A673 (cell line): ENCODE data around the gene ADAMTS2. TPM values are rescaled to one million over a fixed set of nuclear protein-coding genes. Genes with fewer than 3 reads are reported as not detected.
A peak's percentile ranks its signal among the peaks of the same experiment; 100 is the strongest.

Experiments
- BruUV-seq: library from RNA; stranded (reverse); fragments of 400-500 nt; replicated peaks from 2 replicates; lab custom pipeline; 2021; lab: Mats Ljungman, UMichigan
- CTCF ChIA-PET: fragments of 300-600 bp; sonication (Branson Sonifier 250); formaldehyde crosslinking; loops from one replicate; lab custom pipeline; 2022; ENCODE audit warnings: antibody characterized with exemption; lab: Charles Lee
- POLR2A ChIA-PET: fragments of 300-600 bp; sonication (Branson Sonifier 250); formaldehyde crosslinking; loops from one replicate; lab custom pipeline; 2022; ENCODE audit warnings: antibody characterized with exemption; ENCODE audit not compliant: low non-redundant PET; lab: Charles Lee
- DNase-seq: peaks from one replicate; pipeline ENCODE4 v3.0.0-alpha.2; 2015; ENCODE audit warnings: low spot score
- H3K27ac ChIP-seq: fragments of 200-600 bp; sonication (generic); 2 replicates; pipeline ENCODE4 v1.5.1; 2016; ENCODE audit warnings: mixed run types, low read depth, mild to moderate bottlenecking, mixed read lengths, antibody characterized with exemption, low read length; ENCODE audit not compliant: poor library complexity, severe bottlenecking
- H3K27me3 ChIP-seq: fragments of 200-600 bp; sonication (generic); replicated peaks from 2 replicates; pipeline ENCODE4 v1.6.1; 2017; ENCODE audit warnings: mixed run types, low read depth, mild to moderate bottlenecking, mixed read lengths, antibody characterized with exemption, low read length; ENCODE audit not compliant: insufficient read depth, poor library complexity
- H3K36me3 ChIP-seq: fragments of 200-600 bp; sonication (generic); 2 replicates; pipeline ENCODE4 v1.6.1; 2016; ENCODE audit warnings: mixed run types, mild to moderate bottlenecking, mixed read lengths, antibody characterized with exemption, low read length; ENCODE audit not compliant: insufficient read depth, poor library complexity, severe bottlenecking
- H3K4me1 ChIP-seq: fragments of 200-600 bp; sonication (generic); 2 replicates; pipeline ENCODE4 v1.6.1; 2017; ENCODE audit warnings: mixed run types, mild to moderate bottlenecking, mixed read lengths, antibody characterized with exemption, low read length; ENCODE audit not compliant: insufficient read depth, poor library complexity, severe bottlenecking
- H3K4me3 ChIP-seq: fragments of 200-600 bp; sonication (generic); 2 replicates; pipeline ENCODE4 v1.5.1; 2016; ENCODE audit warnings: low read depth, mixed run types, mild to moderate bottlenecking, mixed read lengths, low read length; ENCODE audit not compliant: poor library complexity, severe bottlenecking
- H3K9me3 ChIP-seq: fragments of 200-600 bp; sonication (generic); 2 replicates; pipeline ENCODE4 v1.6.1; 2016; ENCODE audit warnings: mixed run types, low read depth, mild to moderate bottlenecking, mixed read lengths, antibody characterized with exemption, low read length; ENCODE audit not compliant: poor library complexity, severe bottlenecking
- EZH2 ChIP-seq: fragments of 200-600 bp; sonication (generic); IDR thresholded peaks from 2 replicates; pipeline ENCODE4 v1.6.1; 2017; ENCODE audit warnings: borderline replicate concordance, low read depth, mild to moderate bottlenecking, mixed read lengths, antibody characterized with exemption, low read length; ENCODE audit not compliant: poor library complexity, severe bottlenecking
- intact Hi-C: fragments of 100-400 bp; cut with micrococcal nuclease; formaldehyde crosslinking; loops from one replicate; pipeline ENCODE4 v1.10.0; 2022; ENCODE audit not compliant: unreplicated experiment
- total RNA-seq: library from RNA; stranded (reverse); gene quantifications from 2 replicates; pipeline ENCODE4 v1.2.3, GENCODE V29; 2021
- TF ChIP-seq, protein P1 (sequence below): fragments of 300-800, 200-600 bp; sonication (generic); conservative IDR thresholded peaks from 2 replicates; pipeline ENCODE4 v1.5.1; 2017; ENCODE audit warnings: low read depth, mild to moderate bottlenecking, antibody characterized with exemption, low read length, moderate library complexity, mixed read lengths

Gene ADAMTS2
- total RNA-seq, 1 experiment from 2014 or later: 0.39 TPM

DNA sequence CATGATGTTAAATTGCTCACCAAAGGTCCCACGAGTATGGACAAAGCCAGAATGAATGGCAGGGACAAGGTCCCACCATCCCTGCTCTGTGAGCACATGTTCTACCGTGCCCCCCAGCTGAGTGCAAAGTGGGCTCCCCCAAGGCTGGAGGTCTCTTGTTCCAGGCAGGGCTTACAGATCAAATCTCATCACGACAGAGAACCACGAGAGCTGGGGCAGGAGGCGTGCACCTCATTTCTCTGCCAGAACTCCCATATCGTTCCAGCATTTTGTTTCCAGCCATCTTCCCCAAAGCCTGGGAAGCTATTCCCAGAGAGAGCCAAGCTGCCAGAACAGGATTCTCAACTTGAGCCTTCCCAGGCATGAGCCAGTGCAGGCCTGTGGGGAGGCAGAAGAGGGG lies 176.6 kb downstream of the ADAMTS2 start:
- H3K27ac ChIP-seq: no peak overlapping the region
- no peak for TF ChIP-seq EZH2
- TF ChIP-seq, protein P1, sequence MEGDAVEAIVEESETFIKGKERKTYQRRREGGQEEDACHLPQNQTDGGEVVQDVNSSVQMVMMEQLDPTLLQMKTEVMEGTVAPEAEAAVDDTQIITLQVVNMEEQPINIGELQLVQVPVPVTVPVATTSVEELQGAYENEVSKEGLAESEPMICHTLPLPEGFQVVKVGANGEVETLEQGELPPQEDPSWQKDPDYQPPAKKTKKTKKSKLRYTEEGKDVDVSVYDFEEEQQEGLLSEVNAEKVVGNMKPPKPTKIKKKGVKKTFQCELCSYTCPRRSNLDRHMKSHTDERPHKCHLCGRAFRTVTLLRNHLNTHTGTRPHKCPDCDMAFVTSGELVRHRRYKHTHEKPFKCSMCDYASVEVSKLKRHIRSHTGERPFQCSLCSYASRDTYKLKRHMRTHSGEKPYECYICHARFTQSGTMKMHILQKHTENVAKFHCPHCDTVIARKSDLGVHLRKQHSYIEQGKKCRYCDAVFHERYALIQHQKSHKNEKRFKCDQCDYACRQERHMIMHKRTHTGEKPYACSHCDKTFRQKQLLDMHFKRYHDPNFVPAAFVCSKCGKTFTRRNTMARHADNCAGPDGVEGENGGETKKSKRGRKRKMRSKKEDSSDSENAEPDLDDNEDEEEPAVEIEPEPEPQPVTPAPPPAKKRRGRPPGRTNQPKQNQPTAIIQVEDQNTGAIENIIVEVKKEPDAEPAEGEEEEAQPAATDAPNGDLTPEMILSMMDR: no peak
- BruUV-seq: no TSS peak
- H3K4me1 ChIP-seq: no peaks in the 10 kb centered on the region
- no peaks in the 10 kb centered on the region for H3K36me3 ChIP-seq
- intact Hi-C loops: no loop called here
- ChIA-PET POLR2A (no interaction called here), CTCF (interaction anchor here (0.7 kb wide), 1 partner anchor 325 kb away, joined by 3 read pairs; no protein-coding TSS in a partner anchor)
- no peaks in the 10 kb centered on the region for H3K27me3 ChIP-seq
- no peaks in the 10 kb centered on the region for H3K9me3 ChIP-seq
- no peak for DNase-seq
- H3K4me3 ChIP-seq: no peak overlapping the region

DNA sequence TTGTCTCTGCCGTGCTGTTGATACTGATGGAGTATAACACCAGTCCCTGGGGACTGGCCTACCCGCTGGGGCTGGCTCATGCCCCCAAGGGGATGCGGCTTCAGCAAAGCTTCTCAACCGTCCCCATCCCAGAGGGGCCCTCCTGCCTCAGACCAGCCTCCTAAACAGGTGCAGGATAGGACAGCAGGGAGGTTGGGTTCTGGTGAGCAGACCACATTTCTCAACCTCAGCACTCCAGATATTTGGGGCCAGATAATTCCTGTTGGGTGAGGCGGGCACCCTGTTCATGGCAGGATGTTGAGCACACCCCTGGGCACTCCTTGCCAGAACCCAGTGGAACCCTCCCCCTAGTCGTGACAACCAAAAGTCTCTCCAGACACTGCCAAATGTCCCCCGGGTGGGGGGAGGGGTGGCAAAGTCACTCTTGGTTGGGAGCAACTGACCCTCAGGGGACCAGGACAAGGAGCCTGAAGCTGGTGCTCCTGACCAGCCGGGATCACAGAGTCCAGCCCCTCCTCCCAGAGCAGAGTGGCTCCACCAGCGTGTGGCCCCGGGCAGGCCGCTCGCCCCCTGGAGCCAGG lies 177.3 kb downstream of the ADAMTS2 start:
- Histone ChIP-seq H3K4me3 (no peak overlapping the region), H3K27ac (no peak overlapping the region), H3K4me1 (no peaks in the 10 kb centered on the region), H3K27me3 (no peaks in the 10 kb centered on the region), H3K9me3 (no peaks in the 10 kb centered on the region), H3K36me3 (no peaks in the 10 kb centered on the region)
- ChIA-PET CTCF (interaction anchor here (0.6 to 1.0 kb wide), 4 partner anchors 21 to 326 kb away, joined by 3 to 5 read pairs (median 3); no protein-coding TSS in a partner anchor), POLR2A (no interaction called here)
- intact Hi-C loops: loop anchor here (1.0 kb wide), 1 partner anchor 326 kb away; no protein-coding TSS in a partner anchor
- DNase-seq: no peak
- BruUV-seq: no TSS peak
- TF ChIP-seq, protein P1: no peak
- TF ChIP-seq EZH2: no peak

DNA sequence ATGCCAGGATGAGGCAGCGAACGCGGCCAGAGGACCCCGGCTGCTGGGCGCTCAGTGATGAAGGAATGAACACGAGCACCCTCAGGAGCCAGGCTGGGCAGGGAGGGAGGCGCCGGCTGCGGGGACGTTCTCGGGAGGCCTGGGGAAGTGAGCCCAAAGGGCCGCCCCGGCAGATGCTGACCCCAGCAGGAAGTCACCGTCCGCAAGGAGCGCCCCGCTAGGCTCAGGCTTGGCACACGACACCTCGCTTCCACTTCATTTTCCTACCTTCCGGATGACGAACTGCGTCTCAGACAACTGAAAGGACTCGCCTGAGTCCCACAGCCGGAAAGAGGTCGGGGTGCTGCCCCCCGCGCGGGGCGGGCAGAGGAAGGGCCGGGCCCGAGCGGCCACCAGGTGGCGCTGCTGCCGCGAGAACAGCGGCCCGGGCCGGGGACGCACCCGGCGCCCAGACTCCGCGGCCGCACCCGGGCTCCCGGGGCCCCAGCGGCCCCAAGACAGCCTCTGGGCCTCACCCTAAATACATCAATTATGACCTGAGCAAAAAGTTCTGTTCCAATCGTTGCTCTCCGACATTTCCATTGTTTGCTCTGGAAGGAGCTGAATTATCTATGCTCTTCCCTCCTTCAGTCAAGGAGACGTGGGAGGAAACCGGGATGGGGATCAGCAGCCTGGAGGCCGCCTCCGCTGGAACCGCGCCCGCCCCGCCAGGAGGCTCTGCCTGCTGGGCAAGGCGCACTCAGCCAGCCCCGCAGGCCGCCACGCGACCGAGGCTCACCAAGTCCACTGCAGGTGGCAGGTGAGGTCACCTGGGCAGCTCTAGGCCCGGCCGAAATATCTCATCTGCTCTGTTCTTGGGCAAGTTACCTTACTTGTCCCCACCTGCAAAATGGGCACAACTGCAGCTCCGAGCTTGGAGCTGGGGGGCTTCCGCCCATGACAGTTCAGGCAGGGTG lies 178.1 kb downstream of the ADAMTS2 start:
- POLR2A ChIA-PET: interaction anchor here (0.6 kb wide), 1 partner anchor 1749 kb away, joined by 4 read pairs; no protein-coding TSS in a partner anchor
- BruUV-seq: no TSS peak
- no peak for TF ChIP-seq EZH2
- TF ChIP-seq, protein P1: peak; percentile 75

More for the DNA sequence above, 178.1 kb downstream of the ADAMTS2 start:
- Histone ChIP-seq H3K27ac (no peak overlapping the region), H3K4me3 (peak overlapping the region; percentile 23), H3K36me3 (no peaks in the 10 kb centered on the region), H3K9me3 (no peaks in the 10 kb centered on the region), H3K4me1 (no peaks in the 10 kb centered on the region), H3K27me3 (no peaks in the 10 kb centered on the region)
- DNase-seq: peak; percentile 51
- intact Hi-C loops: loop anchor here (1.0 kb wide), 1 partner anchor 327 kb away; no protein-coding TSS in a partner anchor
- CTCF ChIA-PET: interaction anchor here (0.6 to 1.0 kb wide), 4 partner anchors 22 to 326 kb away, joined by 3 to 5 read pairs (median 4); no protein-coding TSS in a partner anchor
